NOMO-1 treated with dmso at 0.1 percent for 144 hours (cell line): Measurements from ENCODE around the gene VWA8.
A peak's percentile ranks its signal among the peaks of the same experiment; 100 is the strongest.
"Not testable (repeated sequence)": the region's sequence is repeated elsewhere in the genome, so short reads cannot be mapped to it uniquely, and the experiment has no call there.

Experiments used
- DNase-seq: peaks from one replicate; lab custom pipeline; 2025; ENCODE audit not compliant: unreplicated experiment; lab: John Stamatoyannopoulos, UW

Gene VWA8

DNA sequence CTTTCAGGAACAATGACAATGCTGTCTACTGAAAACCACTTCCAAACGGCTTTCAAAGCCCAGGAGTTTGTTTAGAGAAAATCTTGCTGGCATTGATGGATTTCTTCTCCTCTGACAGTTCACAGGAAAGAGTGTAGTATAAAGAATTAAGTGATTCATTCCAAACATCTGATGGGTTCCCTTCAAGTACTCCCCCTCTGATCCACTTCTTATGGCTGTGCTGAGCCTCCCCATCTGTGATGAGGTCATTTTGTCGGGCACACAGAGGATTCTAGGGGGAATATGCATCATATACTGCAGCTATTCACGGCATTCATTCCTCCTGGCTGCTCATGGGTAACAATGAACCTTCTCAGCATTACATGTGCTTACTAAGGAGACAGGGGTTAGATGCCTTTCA lies 395.7 kb downstream of the VWA8 start:
- DNase-seq: no peak

DNA sequence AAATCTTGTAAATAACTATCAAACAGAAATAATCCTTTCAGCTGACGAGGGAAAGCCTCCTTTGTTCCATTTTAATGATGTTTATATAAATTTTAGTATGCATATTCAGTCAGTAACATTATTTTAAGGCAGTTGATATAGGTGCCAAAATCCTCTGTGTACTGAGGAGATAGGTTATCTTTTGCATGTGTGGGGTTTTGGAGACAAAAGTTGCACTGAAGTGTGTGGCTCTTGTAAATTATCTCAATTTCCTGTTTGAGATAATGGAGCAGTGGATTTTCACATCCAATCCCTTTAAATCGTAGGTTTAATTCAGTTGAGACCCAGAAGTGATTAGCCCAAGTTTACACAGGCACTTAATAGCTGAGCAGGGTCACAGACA lies 396.9 kb downstream of the VWA8 start:
- DNase-seq: no peak

DNA sequence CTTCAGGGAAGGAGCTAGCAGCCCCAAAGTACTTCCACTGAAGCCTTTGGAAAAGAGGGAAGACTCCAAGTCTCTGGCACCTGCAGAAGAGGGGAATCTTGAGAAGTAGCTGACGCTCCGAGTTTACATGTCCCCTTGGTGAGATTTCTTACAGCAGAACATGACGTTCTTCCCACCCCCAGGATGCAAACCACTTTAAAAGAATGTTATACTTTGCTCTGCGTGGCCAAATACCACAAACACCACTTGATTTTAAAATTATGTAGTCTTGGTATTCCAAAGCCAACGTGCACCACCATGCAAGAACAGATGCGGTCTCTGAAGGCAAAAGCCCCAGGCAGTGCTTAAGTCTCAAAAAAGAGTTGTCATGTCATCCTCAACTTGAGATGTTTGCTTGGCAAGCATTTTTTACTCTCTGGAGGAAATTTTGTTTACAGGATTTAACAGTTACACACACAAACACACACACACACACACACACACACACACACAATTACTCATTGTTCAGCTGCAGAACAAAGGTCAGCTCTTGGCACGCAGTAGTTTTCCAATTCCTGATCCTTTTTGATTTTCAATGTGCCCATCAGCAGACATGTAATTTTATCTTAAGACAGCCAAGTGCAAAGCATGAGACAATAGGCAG lies 397.4 kb downstream of the VWA8 start:
- DNase-seq: no peak

DNA sequence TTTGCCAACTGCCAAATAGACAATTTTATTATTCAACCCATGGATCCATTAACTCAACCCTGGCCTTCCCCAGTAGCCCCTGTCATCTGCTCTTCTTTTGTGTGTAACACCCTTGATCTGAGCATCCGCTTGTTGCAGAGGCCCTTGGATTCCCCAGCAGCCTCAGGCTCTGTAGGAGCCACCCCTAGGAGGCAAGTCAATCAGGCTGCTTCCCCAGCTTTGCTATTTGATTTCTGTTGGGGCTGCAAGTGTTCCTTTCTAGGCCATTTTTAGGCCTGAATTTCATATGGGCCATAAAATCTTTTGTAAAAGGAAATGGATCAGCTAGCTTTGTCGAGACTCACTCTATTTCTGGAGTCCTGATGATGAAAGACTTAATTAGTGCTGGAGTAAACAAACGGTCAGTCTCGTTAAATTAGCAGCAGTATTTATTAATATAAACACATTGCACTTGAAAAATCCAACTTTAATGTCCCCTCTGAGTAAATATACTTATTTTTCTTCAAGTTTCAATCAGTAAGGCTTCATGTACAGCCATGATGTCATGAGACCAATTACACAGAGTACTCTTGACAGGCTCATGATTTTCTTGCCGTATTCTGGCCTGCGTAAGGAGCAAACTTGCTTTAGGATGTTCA lies 398.2 kb downstream of the VWA8 start:
- DNase-seq: peak; percentile 78

DNA sequence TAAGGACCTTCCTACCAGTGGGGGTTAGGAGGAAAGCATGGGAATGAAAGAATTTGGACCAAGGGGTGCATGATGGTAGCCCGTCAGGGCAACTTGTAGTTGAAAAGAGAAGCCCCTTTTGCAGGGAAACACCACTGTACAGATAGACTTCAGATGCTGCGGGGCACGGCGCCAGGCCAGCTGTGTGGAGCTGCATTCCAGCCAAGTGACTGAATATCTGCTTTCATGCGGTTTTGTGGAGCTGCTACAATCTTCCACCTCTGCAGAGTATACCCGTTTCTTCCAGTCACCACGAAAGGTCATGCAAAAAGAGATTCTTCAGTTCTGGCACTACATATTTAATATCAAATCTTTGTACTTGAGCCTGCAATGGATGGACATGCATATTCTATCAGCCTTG lies 398.8 kb downstream of the VWA8 start:
- DNase-seq: no peak

DNA sequence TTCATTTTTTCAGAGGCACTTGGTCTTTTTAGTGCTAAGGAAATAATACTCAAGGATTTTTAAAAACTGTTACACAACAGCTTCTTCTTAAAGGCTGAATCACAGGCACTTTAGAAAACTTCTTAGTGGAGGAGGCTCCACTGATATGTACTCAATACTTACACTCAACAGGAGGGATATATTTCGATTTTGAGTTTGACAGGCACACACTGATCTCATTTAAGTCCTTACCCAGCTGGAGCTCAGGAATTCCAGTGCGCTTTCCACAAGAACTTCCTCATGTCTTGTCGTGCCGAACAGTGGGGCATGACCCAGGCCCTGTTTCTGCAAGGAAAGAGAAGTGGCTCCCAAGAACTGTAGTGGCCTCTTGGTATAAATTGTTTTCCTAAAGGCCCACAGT lies 399.7 kb downstream of the VWA8 start:
- no peak for DNase-seq

DNA sequence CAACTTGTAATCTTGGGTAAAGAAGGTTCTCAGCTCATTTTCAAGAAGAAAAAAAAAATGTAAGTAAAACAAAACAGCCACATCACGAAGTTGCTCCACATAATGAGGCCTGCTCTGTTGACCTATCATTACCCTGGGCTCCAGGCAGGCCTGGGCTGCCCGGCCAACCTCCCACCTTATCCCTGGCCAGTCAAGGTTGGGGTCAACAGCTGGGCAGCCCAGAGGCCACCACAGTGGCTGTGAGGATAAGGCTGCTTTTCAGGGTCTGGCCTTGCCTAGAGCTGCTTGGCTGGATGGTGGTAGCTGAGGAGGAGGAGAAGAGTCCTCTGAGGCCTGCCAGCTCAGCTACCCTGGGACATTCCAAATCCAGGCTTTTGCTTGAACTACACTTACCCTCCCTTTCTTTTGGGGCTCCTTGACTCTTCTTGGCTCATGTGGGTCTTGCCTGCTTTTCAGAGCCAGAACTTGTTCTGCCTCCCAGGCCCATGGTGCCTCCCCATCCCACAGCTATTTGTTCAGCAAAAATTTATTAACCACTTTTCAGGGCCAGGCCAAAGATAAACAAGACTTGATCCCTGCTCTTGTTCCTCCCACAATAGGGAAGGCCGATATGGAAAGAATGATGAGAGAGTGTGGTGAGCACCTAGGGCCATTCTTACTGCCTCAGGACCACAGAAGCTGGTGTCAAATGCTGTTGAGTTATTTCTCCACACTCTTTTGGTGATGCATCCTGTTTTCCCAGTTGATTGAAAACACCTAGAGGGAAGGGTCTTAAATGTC lies 401.9 kb downstream of the VWA8 start:
- no peak for DNase-seq

DNA sequence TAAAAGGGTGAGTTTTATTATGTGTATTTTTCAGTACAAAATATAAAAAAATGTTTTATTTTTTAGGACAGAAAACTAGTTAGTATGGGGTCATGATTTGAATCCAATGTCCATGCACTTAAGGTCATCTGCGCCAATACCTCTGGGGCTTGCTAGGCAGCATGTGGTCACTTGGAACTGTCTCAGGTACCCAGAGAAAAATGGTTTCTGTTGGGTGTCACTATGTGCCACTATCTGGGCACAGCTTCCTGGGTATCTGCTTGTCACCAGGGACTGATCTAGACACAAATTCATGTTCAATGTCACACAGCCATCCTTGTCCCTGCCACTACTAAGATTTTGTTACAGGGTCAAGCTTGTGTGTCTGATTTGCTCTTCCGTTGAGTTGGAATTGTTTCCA lies 403.2 kb downstream of the VWA8 start:
- DNase-seq: no peak

DNA sequence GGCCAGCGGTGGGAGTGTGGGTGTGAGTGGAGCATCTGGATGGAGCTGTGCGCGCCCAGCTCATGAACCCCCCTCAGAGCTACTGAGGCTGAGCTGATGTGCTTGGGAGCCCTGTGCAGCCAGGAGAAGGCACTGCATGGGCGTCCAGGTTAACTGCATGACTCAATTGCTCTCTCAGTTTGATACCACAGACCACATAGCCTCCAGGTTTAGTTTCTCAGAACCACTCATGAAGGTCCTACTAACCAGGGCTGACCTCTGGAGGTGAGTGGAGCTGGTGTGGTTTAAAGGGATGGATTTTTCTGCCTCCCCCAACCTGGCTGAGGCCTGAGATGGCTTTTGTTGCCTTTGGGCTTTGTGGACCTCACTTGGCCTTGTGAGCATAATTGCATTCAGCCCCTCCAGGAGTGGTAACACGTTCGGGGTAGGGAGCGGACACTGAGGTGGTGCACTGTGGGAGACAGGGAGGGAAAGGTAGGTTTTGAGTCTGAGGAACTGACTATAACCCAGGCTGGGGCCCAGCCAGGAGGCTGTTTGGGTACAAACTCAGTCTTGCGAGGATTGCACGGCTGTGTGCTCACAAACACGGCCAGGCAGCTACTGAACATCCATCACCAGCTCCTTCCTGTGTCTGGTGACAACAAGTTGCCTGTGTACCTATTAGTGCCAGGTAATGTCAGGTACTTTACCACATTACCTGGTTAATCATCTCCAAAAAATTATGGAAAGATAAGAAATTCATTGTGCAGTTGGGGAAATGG lies 406.1 kb downstream of the VWA8 start:
- DNase-seq: no peak

DNA sequence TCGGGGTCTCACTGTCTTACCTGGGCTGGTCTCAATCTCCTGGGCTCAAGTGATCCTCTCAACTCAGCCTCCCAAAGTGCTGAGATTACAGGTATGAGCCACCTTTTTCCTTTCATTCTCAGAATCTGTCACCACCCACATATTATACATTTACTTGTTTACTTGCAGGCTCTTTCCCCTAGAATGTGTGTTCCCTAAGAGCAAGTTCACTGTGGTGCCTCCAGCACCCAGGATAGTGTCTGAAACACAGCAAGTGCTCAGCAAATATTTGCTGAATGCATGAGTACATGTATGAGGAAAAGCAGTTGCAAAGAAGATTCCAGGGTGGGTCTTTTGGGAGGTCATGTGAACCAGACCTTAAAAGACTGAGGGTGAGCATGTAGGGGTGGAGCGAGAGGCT lies 406.7 kb downstream of the VWA8 start:
- no peak for DNase-seq

DNA sequence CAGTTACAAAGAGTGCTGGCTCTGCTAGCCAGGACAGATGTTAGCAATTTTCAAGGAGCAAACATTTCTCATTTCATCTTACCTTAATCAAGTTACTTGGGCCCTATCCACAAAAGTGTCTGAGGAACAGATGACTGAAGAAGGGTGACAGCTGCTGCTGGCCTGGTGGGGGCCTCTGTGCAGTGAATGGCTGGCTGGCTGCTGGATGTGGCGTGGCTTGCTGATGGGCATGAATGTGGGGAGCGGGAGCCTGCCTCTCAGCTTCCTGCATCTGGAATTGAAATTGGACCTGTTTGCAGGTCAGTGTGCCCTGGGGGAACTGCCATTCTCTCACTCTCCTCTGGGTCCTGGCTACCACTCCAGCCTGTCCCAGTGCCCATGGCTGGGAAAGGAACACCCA lies 408.9 kb downstream of the VWA8 start:
- no peak for DNase-seq

DNA sequence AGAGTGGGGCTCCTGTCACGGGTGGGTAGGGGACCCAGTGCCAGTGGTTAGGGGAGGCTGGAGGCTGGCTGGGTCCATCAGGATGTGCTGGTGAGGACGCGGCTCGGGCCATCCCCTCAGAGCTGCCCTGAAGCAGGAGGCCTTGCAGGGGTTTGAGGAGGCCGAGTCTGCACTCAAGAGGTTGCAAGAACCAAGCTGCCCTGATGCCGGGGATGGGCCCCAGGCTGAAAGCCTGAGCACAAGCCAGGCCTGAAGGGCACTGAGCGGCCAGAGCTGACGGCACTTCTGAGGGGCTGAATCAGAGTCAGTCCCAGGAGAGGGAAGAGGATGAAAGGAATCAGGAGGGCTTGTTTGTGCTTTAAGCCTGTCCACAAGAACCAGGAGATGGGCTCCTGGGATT lies 410.6 kb downstream of the VWA8 start:
- no peak for DNase-seq

DNA sequence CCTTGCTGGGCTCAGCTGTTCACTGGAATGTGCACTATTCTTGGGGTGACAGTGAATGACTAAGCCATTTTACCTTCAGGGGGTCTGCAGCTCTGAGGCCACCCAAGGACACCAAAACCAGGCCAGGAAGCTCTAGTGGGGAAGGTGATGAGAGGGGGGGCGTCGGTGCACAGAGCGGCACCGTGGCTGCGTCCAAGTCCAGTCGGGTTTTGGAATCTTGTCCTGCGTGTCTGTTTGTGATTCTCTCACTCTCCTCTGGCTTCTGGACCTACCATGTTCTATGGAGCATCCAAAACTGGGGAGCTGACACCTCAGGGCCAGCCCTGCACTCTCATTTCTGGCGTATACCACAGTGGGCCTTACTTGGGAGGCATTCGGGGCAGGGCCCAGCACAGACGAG lies 411.4 kb downstream of the VWA8 start:
- no peak for DNase-seq

DNA sequence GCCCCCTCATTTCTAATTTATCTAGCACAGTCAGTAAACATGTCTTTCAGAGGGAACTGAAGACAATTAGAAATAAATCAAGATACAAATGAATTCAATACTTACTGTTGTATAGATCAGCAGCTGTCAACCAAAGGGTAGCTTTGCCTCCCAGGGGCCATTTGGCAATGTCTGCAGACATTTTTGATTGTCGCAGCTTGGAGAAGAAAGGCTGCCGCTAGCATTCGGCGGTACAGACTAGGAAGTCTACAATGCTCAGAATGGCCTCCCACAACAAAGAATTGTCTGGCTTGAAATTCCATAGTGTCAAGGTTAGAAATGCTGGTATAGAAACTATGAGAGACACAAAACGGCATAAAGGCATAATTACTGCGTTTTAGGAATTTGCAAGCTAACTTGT lies 412.0 kb downstream of the VWA8 start:
- DNase-seq: no peak

DNA sequence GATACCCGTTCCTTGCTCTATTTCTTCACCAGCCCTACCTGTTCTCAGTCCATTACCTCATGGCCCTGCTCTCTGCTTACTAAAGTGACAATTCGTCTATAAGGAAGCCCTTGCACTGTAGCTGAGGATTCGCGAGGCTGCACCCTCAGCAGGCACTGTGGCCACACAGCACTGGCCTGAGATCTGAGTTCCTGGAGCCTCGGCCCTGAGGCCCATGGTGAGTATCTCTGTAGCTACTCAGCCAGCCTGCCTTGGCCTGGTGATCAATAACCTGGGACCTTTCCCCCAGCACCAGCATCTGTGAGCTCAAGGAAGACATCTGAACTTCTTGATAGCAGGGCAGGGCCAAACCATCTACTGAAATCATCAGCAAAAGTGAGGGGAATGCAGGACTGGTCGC lies 412.9 kb downstream of the VWA8 start:
- DNase-seq: no peak

DNA sequence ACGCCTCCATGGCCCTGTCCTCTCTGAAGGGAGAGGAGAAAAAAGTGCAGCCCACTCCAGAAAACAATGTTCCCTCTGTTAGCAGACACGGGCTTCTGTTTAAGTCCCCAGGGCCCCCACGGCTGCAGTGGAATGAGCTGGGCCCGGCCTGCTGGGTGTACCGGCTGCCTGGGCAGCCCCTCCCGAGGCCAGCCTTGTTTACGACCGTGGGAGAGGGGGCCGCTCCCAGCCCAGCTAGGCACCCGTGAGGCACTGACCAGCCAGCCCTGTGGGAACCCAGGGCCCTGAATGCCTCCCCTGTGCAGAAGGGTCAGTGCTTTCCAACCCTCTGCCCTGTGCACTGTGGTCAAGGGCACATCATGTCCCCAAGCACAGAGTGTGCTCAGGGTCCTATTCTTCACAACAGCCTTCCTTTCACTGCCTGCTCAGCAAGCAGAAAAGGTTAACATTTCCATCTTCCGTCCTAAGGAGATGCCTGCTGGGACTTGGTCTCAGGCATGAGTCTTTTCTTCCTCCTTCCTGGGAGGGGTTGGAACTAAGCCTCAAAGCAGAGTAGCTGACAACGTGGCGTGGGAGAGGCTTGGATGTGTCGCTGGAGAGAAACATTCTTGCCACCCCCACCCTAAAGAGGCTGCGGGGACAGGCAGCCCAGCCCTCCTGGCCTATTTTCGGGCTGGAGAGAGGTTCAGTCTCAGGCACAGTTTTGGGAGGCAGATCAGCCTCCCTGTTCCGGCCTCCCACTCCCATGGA lies 413.5 kb downstream of the VWA8 start:
- no peak for DNase-seq

DNA sequence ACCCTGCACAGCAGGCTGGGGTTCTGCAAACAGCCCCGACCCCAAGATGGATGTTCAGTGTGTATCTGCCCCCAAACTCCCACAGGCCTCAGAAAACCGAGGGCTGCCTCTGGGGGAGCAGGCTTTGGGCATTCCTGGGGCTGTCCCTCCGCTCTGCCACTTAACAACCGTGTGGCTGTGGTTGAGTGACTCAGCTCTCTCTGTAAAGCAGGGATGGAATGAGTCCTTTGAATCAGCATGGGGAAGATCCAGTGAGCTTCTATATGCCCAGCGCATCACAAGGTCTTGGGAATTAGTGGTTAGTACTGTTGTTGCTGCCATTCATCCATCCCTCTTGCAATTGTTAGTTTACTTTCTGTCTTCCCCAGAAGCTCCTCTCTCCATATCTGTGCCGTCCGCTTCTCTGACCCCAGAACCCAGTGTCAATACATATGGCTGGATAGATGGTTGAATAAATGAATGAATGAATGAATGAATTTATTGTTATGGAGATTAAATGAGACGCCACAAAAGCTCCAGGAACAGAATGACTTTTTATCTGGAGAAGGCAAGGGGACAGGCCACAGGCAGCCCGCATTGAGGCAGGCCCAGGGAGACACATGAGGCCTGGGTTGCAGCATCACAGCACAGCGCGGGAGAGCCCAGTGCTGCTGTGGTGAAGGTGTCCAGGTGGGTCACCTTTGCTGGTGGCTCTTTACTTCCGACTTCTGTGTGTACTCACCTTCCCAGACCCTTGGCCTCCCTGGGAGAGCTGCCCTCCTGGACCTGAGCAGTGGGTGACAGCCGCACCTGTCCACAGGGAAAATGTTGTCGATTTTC lies 414.3 kb downstream of the VWA8 start:
- no peak for DNase-seq

DNA sequence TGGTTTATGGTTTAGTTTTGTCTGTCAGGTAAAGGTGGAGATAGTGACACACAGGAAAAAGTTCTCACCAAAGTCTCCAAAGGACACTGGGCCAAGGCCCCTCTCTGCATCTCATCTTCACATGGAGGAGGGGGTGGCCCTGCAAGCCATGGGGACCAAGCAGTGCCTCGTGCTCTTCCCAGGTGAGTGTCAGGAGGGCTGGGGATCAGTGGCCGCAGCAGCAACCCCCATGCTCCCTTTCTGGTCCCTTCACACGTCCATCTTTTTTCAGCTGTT lies 415.5 kb downstream of the VWA8 start:
- no peak for DNase-seq

DNA sequence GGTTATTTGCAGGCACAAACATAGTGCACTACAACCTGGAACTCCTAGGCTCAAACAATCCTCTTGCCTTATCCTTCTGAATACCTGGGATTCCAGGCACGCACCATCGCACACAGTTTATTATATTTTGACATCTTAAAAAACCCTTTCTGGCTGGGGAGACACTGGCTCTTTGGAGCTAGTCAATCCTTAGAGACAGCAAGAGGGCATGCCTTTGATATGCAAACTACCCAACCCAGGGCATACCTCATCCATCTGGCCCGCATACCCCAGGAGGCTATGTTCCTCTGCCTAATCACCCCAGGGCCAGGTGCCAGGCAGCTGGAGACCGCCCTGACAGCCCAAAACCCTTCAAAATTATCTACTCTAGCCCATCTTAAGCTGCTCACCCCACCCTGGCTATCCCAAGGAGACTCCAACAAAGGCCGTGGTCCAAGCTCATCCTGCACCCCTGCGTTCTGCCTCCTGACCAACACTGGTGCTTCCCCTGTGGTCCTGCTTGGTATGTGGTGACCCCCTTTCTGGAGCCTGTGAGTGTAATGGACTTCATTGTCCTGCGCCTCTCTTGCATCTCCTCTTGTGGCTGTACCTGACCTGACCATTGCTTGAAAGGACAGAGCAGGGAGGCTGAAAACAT lies 417.1 kb downstream of the VWA8 start:
- DNase-seq: no peak

DNA sequence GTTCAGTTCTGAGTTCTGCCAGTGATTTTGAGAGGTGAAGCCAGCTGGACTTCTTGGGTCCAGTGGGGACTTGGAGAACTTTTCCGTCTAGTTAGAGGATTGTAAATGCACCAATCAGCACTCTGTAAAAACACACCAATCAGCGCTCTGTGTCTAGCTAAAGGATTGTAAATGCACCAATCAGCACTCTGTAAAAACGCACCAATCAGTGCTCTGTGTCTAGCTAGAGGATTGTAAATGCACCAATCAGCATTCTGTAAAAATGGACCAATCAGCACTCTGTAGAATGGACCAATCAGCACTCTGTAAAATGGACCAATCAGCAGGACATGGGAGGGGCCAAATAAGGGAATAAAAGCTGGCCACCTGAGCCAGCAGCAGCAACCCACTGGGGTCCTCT lies 418.1 kb downstream of the VWA8 start:
- not testable (repeated sequence) for DNase-seq
